AG10803 (cell line): Measurements from ENCODE around the gene PLCXD3.
"Not testable (repeated sequence)": the region's sequence is repeated elsewhere in the genome, so short reads cannot be mapped to it uniquely, and the experiment has no call there.

Experiments
- DNase-seq: peaks from one replicate; pipeline ENCODE4 v3.0.0; 2010; ENCODE audit warnings: low read depth
- H3K4me3 ChIP-seq: 2 replicates; pipeline ENCODE4 v1.5.1; 2011; ENCODE audit warnings: mild to moderate bottlenecking, low read length, control low read depth
- TF ChIP-seq, protein P1 (sequence below): conservative IDR thresholded peaks from 2 replicates; pipeline ENCODE4 v1.5.1; 2011; ENCODE audit warnings: mild to moderate bottlenecking, low read length, control low read depth, inconsistent platforms

Gene PLCXD3

DNA sequence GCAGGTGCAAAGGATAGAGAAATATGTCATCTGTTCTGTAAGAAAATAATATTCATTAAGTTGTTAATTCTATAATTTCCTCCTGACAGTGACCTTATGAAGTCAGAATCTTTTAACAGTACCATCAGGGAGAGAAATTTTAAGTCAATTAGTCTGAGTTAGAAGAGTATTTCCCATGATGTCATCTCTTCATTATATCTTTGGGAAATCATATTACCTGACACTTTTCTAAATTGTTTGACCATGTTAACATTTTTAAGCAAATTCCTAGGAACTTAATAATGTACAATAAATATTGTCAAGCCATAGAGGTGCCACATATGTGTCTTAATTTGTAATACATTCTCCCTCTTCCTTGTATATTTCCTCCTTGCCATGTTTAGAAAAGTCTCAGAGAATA is 172.7 kb downstream of the PLCXD3 start:
- no peak overlapping the region for H3K4me3 ChIP-seq
- no peak for DNase-seq
- TF ChIP-seq, protein P1, sequence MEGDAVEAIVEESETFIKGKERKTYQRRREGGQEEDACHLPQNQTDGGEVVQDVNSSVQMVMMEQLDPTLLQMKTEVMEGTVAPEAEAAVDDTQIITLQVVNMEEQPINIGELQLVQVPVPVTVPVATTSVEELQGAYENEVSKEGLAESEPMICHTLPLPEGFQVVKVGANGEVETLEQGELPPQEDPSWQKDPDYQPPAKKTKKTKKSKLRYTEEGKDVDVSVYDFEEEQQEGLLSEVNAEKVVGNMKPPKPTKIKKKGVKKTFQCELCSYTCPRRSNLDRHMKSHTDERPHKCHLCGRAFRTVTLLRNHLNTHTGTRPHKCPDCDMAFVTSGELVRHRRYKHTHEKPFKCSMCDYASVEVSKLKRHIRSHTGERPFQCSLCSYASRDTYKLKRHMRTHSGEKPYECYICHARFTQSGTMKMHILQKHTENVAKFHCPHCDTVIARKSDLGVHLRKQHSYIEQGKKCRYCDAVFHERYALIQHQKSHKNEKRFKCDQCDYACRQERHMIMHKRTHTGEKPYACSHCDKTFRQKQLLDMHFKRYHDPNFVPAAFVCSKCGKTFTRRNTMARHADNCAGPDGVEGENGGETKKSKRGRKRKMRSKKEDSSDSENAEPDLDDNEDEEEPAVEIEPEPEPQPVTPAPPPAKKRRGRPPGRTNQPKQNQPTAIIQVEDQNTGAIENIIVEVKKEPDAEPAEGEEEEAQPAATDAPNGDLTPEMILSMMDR: no peak

DNA sequence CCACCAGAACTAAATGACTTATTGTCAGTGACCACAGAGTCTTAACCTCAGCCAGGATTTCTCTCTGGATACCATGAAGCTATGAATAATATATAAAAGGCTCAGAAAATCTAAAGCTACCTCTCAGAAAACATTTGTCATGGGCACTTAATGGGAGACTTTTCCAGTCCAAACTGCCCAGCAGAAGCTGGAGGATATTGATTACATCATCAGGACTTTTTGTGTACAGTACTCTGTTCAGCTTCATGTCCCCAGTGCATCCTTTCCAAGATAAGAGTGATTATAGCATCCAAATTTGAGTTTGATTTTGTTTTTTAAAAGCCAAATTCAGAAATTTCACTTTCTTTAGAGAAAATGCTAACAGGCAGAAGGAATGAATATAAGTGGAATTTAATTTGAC is 173.2 kb downstream of the PLCXD3 start:
- TF ChIP-seq, protein P1: no peak
- no peak overlapping the region for H3K4me3 ChIP-seq
- no peak for DNase-seq

DNA sequence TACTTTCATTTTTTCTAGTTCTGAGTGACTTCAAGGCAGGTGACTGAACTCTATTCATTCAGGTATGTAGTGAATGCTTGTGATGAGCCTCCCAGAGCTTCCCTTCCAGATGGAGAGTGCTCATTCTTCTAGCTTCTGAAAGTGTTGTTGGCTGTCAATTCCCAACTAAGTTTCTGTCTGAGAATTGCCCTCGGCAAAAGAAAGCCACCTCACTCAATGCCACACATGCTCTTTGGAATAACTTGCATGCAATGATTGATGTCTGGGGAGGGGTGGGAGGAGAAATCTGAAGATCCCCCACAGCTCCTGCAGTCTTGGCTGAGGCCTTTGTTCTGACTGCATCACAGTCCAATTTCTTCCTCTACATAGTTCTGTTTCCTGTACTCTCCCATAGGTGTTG is 173.9 kb downstream of the PLCXD3 start:
- H3K4me3 ChIP-seq: no peak overlapping the region
- no peak for DNase-seq
- TF ChIP-seq, protein P1: no peak

DNA sequence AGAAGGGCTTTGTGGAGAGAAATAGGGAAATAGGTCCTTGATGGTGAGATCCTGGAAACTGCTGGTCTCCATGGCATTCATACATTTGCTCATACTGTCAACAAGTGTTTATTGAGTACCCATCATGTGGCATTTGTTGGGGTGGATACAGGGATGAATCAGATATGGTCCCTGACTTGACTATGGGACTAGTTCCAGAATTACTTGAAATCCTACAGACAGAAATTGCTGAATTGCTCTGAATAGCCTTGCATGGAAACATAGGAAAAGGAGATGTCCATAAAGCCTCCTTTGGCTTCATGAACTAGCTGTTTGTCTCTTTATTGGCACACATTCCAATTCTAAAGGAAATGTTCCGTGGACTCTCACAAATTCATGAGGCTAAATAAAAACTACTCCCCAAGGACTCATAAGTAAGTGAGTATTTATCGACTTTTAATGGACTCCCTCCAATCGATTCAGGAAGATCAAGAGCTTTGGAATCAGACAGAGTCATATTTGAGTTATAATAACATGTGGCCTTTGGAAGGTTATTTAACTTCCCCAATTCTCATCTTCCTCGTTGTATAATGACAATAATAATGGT is 174.7 kb downstream of the PLCXD3 start:
- DNase-seq: no peak
- TF ChIP-seq, protein P1: no peak

DNA sequence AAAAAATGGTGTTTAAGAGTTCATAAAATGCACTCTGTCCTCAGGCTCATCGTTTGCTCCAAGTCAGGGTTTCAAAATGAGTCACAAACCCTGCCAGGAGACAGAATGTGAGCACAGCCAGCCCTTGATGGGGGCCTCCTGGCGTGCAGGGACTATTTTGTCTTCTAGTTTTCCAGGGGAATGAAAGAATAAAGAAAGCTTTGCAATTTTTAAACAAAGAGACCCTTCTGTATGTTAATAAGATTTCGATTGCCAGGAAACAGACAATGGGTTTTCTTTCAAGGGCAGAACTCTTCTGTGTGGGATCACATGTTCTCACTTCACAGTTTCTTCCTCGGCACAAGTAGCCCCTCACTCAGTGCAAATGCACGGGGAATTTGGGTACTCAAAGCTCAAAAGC is 175.6 kb downstream of the PLCXD3 start:
- no peak overlapping the region for H3K4me3 ChIP-seq
- no peak for DNase-seq
- TF ChIP-seq, protein P1: no peak

More for the DNA sequence above, 174.7 kb downstream of the PLCXD3 start:
- H3K4me3 ChIP-seq: no peak overlapping the region

DNA sequence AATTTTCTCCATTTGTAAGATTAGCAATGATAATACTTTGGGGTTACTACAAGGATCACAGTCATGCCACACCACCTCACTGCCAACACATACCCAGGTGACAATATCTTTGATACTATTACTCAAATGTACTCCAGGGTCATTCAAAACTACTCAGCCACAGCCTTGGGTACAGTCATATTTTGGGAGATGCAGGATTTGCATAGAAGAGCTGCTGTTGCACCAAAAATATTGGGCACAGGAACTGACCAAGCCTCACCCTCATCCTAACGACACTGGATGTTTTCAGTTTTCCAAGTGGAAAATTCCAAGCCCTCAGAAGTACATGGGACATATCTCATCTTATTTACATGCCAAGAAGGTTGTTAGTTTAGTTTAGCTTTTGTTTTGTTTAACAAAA is 176.2 kb downstream of the PLCXD3 start:
- TF ChIP-seq, protein P1: no peak
- DNase-seq: no peak
- no peak overlapping the region for H3K4me3 ChIP-seq

DNA sequence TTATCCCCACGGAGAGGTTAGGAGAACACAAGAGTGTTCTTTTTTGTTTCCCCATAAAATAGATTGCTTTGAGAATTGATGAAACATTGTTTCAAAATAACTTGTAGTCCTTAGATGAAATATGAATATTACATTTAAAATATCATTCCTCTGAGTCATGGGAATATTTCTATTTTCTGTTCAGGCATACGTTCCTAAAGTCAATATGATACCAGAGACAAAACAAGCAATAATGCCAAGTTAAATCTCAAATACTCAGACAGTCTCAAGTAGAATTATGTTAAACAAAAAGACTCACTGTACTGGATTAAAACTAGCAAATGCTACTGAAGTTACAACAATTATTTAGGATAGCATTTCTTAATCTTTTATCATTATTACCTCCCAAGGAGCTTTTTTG is 185.3 kb downstream of the PLCXD3 start:
- TF ChIP-seq, protein P1: no peak
- no peak overlapping the region for H3K4me3 ChIP-seq
- no peak for DNase-seq

DNA sequence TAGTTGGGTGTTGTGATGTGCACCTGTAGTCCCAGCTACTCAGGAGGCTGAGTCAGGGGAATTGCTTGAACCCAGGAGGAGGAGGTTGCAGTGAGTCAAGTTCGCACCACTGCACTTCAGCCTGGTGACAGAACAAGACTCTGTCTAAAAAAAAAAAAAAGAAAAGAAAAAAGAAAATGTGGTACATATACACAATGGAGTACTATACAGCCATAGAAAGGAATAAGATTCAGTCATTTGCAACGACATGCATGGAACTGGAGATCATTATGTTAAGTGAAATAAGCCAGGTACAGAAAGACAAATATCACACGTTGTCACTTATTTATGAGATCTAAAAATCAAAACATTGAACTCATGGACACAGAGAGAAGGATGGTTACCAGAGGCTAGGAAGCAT is 187.6 kb downstream of the PLCXD3 start:
- not testable (repeated sequence) for H3K4me3 ChIP-seq, DNase-seq
